C4-2B (cell line): ENCODE measurements around the gene DNAJC19.

ENCODE experiments used
- H3K27ac ChIP-seq: fragments of 450-650 bp; 2 replicates; pipeline ENCODE4 v1.5.1; 2017
- ZFX ChIP-seq: fragments of 450-650 bp; IDR thresholded peaks from 2 replicates; pipeline ENCODE4 v1.6.1; 2017
- TF ChIP-seq, protein P1 (sequence below): fragments of 450-650 bp; conservative IDR thresholded peaks from 2 replicates; pipeline ENCODE4 v1.5.1; 2017; ENCODE audit warnings: mild to moderate bottlenecking

The DNAJC19 gene

DNA sequence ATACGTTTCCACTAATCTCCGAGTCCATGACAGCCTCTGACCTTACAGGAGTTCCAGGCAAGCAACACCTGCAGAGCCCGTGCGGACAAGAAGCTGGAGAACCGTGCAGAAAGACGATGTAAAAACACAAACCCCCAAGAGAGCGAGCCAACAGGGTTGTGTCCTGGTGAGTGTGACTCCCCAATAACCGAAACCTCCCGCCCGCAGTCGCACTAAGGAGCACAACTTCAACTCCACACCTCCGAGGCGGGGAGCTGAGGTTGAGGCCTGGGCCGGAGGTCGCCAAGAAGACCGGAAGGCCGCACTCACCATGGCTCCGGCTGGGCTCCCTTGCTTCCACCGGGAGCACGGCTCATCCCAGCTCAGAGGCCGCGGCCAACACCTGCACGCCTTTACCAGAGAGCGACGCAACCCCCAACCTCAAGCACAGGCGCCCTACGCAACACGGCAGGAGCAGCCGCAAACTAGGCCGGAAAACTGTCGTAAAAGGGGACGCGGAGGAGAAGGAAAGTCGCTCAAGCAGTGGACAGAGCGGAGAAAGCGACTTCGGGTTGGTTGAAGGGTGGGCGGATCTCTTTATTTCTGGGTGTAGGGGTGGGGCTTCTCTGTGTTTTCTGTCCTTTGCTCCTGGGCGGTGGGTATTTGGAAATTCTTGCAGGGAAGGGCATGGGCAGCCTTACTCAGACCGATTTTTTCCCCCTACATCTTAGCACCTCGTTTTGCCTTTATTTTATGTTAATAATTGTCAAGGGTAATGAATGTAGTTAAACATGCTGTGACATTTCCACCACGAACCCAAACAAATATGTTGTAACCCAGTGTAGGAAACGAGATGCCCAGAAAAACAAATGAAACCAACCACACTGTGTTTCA, at the start of gene DNAJC19:
DNAJC19 (minus strand) TSS at position 446 of the 873 bp plus-strand sequence; CDS start at position 312, 134 bp downstream.
- peak within 1 kb of the TSS; percentile 89 for H3K27ac ChIP-seq
- peak; percentile 93 for TF ChIP-seq ZFX
- TF ChIP-seq, protein P1, sequence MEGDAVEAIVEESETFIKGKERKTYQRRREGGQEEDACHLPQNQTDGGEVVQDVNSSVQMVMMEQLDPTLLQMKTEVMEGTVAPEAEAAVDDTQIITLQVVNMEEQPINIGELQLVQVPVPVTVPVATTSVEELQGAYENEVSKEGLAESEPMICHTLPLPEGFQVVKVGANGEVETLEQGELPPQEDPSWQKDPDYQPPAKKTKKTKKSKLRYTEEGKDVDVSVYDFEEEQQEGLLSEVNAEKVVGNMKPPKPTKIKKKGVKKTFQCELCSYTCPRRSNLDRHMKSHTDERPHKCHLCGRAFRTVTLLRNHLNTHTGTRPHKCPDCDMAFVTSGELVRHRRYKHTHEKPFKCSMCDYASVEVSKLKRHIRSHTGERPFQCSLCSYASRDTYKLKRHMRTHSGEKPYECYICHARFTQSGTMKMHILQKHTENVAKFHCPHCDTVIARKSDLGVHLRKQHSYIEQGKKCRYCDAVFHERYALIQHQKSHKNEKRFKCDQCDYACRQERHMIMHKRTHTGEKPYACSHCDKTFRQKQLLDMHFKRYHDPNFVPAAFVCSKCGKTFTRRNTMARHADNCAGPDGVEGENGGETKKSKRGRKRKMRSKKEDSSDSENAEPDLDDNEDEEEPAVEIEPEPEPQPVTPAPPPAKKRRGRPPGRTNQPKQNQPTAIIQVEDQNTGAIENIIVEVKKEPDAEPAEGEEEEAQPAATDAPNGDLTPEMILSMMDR: no peak

DNA sequence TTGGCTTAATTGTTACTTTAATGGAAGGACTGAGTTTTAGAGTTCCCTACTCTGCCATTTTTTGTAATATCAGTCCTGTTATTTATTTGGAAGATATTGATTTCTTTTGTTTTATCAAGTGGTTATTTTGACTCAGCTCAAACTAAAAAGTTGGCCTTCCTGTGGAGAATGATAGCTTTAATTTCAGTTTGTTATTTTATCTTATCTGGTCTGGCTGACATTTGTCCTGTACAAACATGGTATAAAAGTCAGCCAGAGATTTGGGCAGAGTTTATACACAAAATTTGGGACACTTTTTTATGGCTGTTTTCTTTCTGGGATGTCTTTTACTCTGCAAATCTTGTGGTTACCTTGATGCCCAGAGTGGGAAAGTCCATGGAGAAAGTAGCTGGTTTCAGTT, 41.4 kb upstream of the DNAJC19 start:
- TF ChIP-seq, protein P1: no peak
- no peak for TF ChIP-seq ZFX

DNA sequence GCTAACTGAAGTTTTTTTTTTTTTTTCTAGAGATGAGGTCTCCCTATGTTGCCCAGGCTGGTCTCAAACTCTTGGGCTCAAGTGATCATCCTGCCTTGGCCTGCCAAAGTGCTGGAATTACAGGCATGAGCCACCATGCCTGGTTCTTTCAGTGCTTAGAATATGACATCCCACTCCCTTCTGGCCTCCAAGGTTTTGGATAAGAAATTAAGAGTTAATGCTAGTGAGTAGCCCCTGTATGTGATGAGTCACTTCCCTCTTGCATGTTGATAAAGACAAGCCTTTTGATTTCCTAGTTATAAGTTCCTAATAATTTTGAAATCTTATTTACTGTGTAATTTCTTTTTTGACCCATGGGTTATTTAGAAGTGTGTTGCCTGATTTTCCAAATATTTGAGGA, 35.7 kb upstream of the DNAJC19 start:
- no peak overlapping the region for H3K27ac ChIP-seq
- TF ChIP-seq ZFX: no peak
- TF ChIP-seq, protein P1: no peak

More for the DNA sequence above, 41.4 kb upstream of the DNAJC19 start:
- H3K27ac ChIP-seq: no peak overlapping the region

DNA sequence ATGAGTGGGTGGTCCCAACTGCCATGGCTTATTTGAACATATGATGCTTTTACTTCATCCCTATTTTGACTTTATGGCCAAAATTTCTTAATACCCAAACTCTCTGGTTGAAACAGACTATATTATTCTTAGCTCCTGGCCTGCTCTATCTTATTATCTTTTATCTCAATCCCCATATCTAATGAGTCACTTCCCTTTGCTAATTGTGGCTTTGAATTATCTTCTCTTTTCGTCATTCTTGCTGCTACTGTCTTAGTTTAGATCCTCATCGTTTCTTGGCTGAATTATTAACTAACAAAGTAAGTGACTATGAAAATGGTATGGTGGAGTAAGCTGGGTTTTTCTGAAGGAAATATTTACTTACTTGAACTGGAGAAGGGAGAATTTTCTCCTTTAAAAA, 28.2 kb upstream of the DNAJC19 start:
- no peak overlapping the region for H3K27ac ChIP-seq
- TF ChIP-seq, protein P1: no peak

DNA sequence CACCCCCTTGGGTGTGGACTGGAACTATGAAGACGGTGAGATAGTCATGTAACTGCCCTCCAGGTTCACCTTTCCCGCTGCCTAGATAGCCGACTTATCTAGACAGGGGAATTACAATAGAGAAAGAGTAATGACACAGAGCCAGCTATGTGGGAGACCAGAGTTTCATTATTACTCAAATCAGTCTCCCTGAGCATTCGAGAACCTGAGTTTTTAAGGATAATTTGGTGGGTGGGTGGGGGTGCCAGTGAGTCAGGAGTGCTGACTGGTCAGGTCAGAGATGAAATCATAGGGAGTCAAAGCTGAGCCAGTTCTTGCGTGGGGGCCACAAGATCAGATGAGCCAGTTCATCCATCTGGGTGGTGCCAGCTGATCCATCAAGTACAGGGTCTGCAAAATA, 19.7 kb upstream of the DNAJC19 start:
- no peak for TF ChIP-seq ZFX
- TF ChIP-seq, protein P1: no peak

DNA sequence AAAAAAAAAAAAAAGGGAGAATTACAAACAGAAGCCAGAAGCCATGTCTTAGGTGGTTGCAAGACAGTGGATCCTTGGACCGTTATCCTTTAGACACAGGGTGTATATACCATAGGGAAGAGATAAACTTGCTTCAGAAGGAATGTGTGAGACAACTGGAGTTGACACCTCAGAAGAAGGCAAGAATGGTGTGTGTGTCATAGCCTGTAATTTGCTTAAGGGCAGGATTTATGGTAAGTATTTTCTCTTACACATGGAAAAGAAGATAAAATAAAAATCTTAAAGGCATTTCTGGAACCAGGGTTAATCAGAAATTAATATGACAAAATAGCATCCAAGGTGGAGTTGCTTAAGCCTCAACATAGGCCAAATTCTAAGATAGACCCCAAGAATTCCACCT, 19.3 kb upstream of the DNAJC19 start:
- no peak overlapping the region for H3K27ac ChIP-seq
- TF ChIP-seq, protein P1: no peak
- TF ChIP-seq ZFX: no peak

More for the DNA sequence above, 19.7 kb upstream of the DNAJC19 start:
- no peak overlapping the region for H3K27ac ChIP-seq

DNA sequence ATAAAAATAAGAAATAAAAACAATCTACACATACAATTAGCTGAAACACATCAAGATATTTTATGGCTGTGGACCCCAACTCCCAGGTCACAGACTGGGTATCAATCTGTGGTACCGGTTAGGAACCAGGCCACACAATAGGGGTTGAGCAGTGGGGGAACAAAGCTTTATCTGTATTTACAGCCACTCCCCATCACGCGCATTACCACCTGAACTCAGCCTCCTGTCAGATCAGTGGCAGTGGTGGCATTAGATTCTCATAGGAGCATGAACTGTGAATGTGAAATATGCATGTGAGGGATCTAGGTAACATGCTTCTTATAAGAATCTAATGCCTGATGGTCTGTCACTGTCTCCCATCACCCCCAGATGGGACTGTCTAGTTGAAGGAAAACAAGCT, 17.7 kb upstream of the DNAJC19 start:
- TF ChIP-seq, protein P1: no peak
- no peak for TF ChIP-seq ZFX
- H3K27ac ChIP-seq: no peak overlapping the region
